Activated CD4-positive, alpha-beta memory T cell treated with anti-CD3 and anti-CD28 coated beads, Interleukin-2, amount 10 ng/mL, durations not matched to agents 7 days and 5 days (primary cell): ENCODE data around the gene SLC4A2. TPM values are rescaled to one million over a fixed set of nuclear protein-coding genes. Genes with fewer than 3 reads are reported as not detected.
A peak's percentile ranks its signal among the peaks of the same experiment; 100 is the strongest.

Experiments used
- CTCF ChIA-PET: fragments of 350-600 bp; sonication (Branson Sonifier 250); formaldehyde crosslinking; loops from one replicate; lab custom pipeline; 2021; ENCODE audit warnings: antibody characterized with exemption, inconsistent platforms; lab: Charles Lee
- POLR2A ChIA-PET: fragments of 350-600 bp; sonication (Branson Sonifier 250); formaldehyde crosslinking; loops from one replicate; lab custom pipeline; 2021; ENCODE audit warnings: antibody characterized with exemption; lab: Charles Lee
- DNase-seq: peaks from one replicate; pipeline ENCODE4 v3.0.0-alpha.2; 2020
- H3K27ac Mint-ChIP-seq: one replicate; pipeline ENCODE4 v1.8.0; 2021; ENCODE audit warnings: mild to moderate bottlenecking, mixed read lengths
- H3K27me3 Mint-ChIP-seq: one replicate; pipeline ENCODE4 v1.8.0; 2021; ENCODE audit warnings: mixed read lengths
- H3K36me3 Mint-ChIP-seq: one replicate; pipeline ENCODE4 v1.8.0; 2021; ENCODE audit warnings: low read depth, mixed read lengths
- H3K4me1 Mint-ChIP-seq: one replicate; pipeline ENCODE4 v1.8.0; 2021; ENCODE audit warnings: mixed read lengths
- H3K4me3 Mint-ChIP-seq: one replicate; pipeline ENCODE4 v1.8.0; 2021; ENCODE audit warnings: mild to moderate bottlenecking, mixed read lengths
- H3K9me3 Mint-ChIP-seq: one replicate; pipeline ENCODE4 v1.8.0; 2021; ENCODE audit warnings: mixed read lengths
- total RNA-seq, 2 experiments: library from RNA; stranded (reverse); gene quantifications; one replicate each; pipeline ENCODE4 v1.2.3, GENCODE V29; 2021

SLC4A2 gene
- total RNA-seq, 2 experiments from 2014 or later = 94.6 to 109 TPM

DNA sequence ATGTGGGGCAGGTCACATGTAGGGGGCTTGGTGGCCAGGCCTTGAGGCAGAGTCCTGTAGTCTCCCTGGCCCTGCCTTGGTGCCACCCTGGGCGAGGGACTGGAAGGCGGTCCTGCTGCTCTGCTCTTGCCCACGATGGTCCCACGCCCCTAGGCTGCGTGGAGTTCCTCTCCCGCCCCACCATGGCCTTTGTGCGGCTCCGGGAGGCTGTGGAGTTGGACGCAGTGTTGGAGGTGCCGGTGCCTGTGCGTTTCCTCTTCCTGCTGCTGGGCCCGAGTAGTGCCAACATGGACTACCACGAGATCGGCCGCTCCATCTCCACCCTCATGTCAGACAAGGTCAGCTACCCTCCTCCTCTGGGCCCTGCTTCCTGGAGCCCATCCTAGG, 11.2 kb downstream of the SLC4A2 start:
- Mint-ChIP-seq H3K9me3 (no peaks in the 10 kb centered on the region), H3K27me3 (no peaks in the 10 kb centered on the region), H3K36me3 (peaks cover 34% of the 10 kb centered on the region), H3K4me1 (no peaks in the 10 kb centered on the region), H3K4me3 (no peak overlapping the region), H3K27ac (no peak overlapping the region)
- POLR2A ChIA-PET = interaction anchor here (1.4 kb wide), 1 partner anchor 9 kb away, joined by 4 read pairs; no protein-coding TSS in a partner anchor
- CTCF ChIA-PET = no interaction called here
- no peak for DNase-seq

DNA sequence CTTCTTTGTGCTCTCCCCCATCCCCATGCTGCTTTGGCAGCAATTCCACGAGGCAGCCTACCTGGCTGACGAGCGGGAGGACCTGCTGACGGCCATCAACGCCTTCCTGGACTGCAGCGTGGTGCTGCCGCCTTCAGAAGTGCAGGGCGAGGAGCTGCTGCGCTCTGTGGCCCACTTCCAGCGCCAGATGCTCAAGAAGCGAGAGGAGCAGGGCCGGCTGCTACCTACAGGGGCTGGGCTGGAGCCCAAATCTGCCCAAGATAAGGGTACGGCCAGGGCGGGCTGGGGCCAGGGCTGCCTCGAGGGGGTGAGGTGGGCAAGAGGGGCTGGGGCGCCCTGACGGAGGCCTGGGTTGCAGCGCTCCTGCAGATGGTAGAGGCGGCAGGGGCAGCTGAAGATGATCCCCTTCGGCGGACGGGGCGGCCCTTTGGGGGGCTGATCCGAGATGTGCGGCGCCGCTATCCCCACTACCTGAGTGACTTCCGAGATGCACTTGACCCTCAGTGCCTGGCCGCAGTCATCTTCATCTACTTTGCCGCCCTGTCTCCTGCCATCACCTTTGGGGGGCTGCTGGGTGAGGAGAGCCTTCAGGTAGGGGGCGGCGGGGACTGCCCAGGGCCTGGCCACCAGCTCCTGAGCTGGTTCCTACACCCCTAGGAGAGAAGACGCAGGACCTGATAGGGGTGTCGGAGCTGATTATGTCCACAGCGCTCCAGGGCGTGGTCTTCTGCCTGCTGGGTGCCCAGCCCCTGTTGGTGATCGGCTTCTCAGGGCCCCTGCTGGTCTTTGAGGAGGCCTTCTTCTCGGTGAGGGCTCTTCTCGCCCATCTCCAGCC, 11.9 kb downstream of the SLC4A2 start:
- ChIA-PET POLR2A (interaction anchor here (1.4 kb wide), 1 partner anchor 9 kb away, joined by 4 read pairs; no protein-coding TSS in a partner anchor), CTCF (no interaction called here)
- H3K27me3 Mint-ChIP-seq = no peaks in the 10 kb centered on the region
- no peak overlapping the region for H3K4me3 Mint-ChIP-seq
- H3K4me1 Mint-ChIP-seq = no peaks in the 10 kb centered on the region
- H3K9me3 Mint-ChIP-seq = no peaks in the 10 kb centered on the region
- no peak overlapping the region for H3K27ac Mint-ChIP-seq
- DNase-seq = no peak
- H3K36me3 Mint-ChIP-seq = peaks cover 40% of the 10 kb centered on the region

GRCh38 chr7:151073990-151074389, 14.6 kb downstream of the SLC4A2 start:
- DNase-seq = no peak
- Mint-ChIP-seq H3K4me3 (no peak overlapping the region), H3K27me3 (no peaks in the 10 kb centered on the region), H3K36me3 (peaks cover 40% of the 10 kb centered on the region), H3K4me1 (peaks cover 8% of the 10 kb centered on the region), H3K27ac (no peak overlapping the region), H3K9me3 (no peaks in the 10 kb centered on the region)
- ChIA-PET POLR2A (interaction anchor here (1.2 kb wide), 1 partner anchor 40 kb away, joined by 3 read pairs; no protein-coding TSS in a partner anchor), CTCF (no interaction called here)

DNA sequence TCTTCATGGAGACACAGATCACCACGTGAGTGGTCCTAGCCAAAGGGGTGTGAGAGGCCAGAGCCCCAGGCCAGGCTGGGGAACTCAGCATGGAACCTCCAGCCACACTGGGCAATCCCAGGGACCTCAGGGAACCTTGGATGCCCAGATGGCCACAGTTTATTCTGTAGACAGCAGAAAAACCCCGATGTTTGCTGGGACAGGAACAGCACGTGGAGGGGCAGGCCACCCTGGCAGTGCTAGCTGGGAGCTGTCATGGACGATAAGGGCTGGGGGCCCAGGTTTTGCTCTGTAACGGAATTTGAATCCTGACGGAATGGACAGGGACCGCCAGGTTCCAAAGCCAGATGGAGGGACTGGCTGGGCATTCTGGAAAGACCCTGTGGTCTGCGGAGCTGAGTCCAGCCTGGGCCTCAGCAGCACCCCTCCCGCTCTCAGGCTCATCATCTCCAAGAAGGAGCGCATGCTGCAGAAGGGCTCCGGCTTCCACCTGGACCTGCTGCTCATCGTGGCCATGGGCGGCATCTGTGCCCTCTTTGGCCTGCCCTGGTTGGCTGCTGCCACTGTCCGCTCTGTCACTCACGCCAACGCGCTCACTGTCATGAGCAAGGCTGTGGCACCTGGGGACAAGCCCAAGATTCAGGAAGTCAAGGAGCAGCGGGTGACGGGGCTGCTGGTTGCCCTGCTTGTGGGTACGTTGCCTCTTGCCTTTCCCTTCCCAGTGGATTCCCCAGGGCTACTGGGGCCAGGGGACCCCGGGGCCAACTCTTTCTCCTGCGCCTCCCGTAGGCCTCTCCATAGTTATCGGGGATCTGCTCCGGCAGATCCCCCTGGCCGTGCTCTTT, 15.7 kb downstream of the SLC4A2 start:
- H3K4me1 Mint-ChIP-seq = peaks cover 18% of the 10 kb centered on the region
- no peak overlapping the region for H3K4me3 Mint-ChIP-seq
- H3K36me3 Mint-ChIP-seq = peaks cover 42% of the 10 kb centered on the region
- H3K27ac Mint-ChIP-seq = no peak overlapping the region
- H3K27me3 Mint-ChIP-seq = no peaks in the 10 kb centered on the region
- DNase-seq = no peak
- POLR2A ChIA-PET = interaction anchor here (1.2 kb wide), 1 partner anchor 39 kb away, joined by 3 read pairs; no protein-coding TSS in a partner anchor
- H3K9me3 Mint-ChIP-seq = no peaks in the 10 kb centered on the region
- CTCF ChIA-PET = interaction anchor here (1.4 kb wide), 1 partner anchor 35 kb away, joined by 3 read pairs; no protein-coding TSS in a partner anchor

DNA sequence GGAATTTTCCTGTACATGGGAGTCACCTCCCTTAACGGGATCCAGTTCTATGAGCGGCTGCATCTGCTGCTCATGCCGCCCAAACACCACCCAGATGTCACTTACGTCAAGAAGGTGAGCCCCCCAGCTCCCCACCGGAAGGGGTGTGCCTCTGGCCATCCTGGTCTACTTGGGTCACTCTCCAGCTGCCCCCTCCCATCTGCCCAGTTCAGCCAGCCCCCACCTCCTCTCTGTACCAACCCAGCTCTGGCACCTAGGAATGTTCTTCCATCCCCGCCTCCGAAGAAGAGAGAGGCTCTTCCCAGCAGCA, 16.2 kb downstream of the SLC4A2 start:
- Mint-ChIP-seq H3K27me3 (no peaks in the 10 kb centered on the region), H3K36me3 (peaks cover 39% of the 10 kb centered on the region), H3K4me3 (no peak overlapping the region), H3K27ac (no peak overlapping the region), H3K9me3 (no peaks in the 10 kb centered on the region), H3K4me1 (peaks cover 18% of the 10 kb centered on the region)
- CTCF ChIA-PET = interaction anchor here (1.4 kb wide), 1 partner anchor 35 kb away, joined by 3 read pairs; no protein-coding TSS in a partner anchor
- no peak for DNase-seq
- POLR2A ChIA-PET = interaction anchor here (0.9 kb wide), 1 partner anchor 17 kb away, joined by 3 read pairs; no protein-coding TSS in a partner anchor

- H3K4me3 Mint-ChIP-seq = no peak overlapping the region
- no peak overlapping the region for H3K27ac Mint-ChIP-seq
- no peaks in the 10 kb centered on the region for H3K9me3 Mint-ChIP-seq
- ChIA-PET CTCF (interaction anchor here (1.0 to 1.4 kb wide), 2 partner anchors 17 to 34 kb away, joined by 3 read pairs; no protein-coding TSS in a partner anchor), POLR2A (interaction anchor here (0.9 kb wide), 1 partner anchor 17 kb away, joined by 3 read pairs; no protein-coding TSS in a partner anchor)
- DNase-seq = no peak
- H3K36me3 Mint-ChIP-seq = peaks cover 38% of the 10 kb centered on the region
- H3K27me3 Mint-ChIP-seq = no peaks in the 10 kb centered on the region
- peaks cover 18% of the 10 kb centered on the region for H3K4me1 Mint-ChIP-seq
Observed at GRCh38 chr7:151075978-151076426, 16.6 kb downstream of the SLC4A2 start.

GRCh38 chr7:151076863-151077704, 17.7 kb downstream of the SLC4A2 start:
- H3K9me3 Mint-ChIP-seq = no peaks in the 10 kb centered on the region
- H3K27me3 Mint-ChIP-seq = no peaks in the 10 kb centered on the region
- H3K4me1 Mint-ChIP-seq = peaks cover 22% of the 10 kb centered on the region
- ChIA-PET POLR2A (no interaction called here), CTCF (interaction anchor here (0.9 to 1.4 kb wide), 4 partner anchors 18 to 59 kb away, joined by 3 read pairs; no protein-coding TSS in a partner anchor)
- DNase-seq = no peak
- H3K4me3 Mint-ChIP-seq = no peak overlapping the region
- no peak overlapping the region for H3K27ac Mint-ChIP-seq
- peaks cover 34% of the 10 kb centered on the region for H3K36me3 Mint-ChIP-seq

- Mint-ChIP-seq H3K4me3 (peak overlapping the region; percentile 28), H3K27ac (no peak overlapping the region), H3K36me3 (peaks cover 32% of the 10 kb centered on the region), H3K9me3 (no peaks in the 10 kb centered on the region), H3K27me3 (no peaks in the 10 kb centered on the region), H3K4me1 (peaks cover 27% of the 10 kb centered on the region)
- no peak for DNase-seq
- ChIA-PET POLR2A (interaction anchor here (1.3 kb wide), 1 partner anchor 15 kb away, joined by 5 read pairs; no protein-coding TSS in a partner anchor), CTCF (interaction anchor here (0.9 to 1.4 kb wide), 2 partner anchors 31 to 59 kb away, joined by 3 read pairs; no protein-coding TSS in a partner anchor)
Observed at GRCh38 chr7:151077705-151078232, 18.4 kb downstream of the SLC4A2 start.

DNA sequence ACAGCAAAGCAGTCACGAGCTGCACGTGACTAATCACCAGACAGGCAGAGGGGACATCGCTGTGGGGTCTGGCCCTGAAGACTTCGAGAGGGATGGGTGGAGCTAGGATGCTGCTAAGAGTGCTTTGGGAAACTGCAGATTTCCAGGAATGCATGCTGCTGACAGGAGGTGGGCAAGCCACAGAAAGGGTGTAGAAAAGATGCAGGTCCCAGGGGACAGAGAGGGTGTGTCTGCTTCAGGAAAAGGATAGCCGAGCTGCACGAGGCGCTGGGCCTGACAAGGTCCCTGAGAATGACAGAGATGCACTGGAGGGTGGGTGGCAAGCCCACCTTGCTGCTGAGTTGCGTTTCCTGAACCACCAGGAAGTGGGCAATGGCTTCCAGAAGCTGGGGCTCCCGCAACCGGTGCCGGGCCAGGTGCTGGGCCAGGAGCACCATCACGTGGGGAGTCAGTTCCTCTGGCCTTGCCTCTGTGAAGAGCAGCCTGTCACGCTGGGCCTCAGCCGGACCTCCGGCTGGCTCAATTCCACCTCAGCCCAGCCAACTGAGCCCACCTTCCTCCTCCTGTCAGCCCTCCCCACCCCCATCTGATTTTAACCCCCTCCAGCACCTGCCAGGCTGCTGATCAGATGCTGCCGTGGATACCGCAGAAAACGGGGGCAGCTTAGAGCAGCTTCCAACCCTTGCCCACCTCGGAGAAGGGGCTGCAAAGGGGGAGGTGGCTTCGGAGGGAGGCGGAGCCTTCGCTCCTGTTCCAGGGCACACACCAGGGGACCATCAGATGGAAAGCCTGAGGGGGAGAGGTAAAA, 19.0 kb downstream of the SLC4A2 start:
- ChIA-PET CTCF (interaction anchor here (0.9 kb wide), 1 partner anchor 60 kb away, joined by 3 read pairs; no protein-coding TSS in a partner anchor), POLR2A (interaction anchor here (1.3 kb wide), 1 partner anchor 16 kb away, joined by 5 read pairs; no protein-coding TSS in a partner anchor)
- Mint-ChIP-seq H3K4me1 (peaks cover 29% of the 10 kb centered on the region), H3K9me3 (no peaks in the 10 kb centered on the region), H3K4me3 (peak overlapping the region; percentile 88), H3K36me3 (peaks cover 34% of the 10 kb centered on the region), H3K27ac (no peak overlapping the region), H3K27me3 (no peaks in the 10 kb centered on the region)
- DNase-seq = no peak

GRCh38 chr7:151079199-151079910, 20.0 kb downstream of the SLC4A2 start:
- ChIA-PET CTCF (no interaction called here), POLR2A (interaction anchor here (1.5 to 1.7 kb wide), 2 partner anchors 8 to 27 kb away, joined by 4 read pairs; no protein-coding TSS in a partner anchor)
- Mint-ChIP-seq H3K4me1 (peaks cover 34% of the 10 kb centered on the region), H3K4me3 (peak overlapping the region; percentile 88), H3K9me3 (no peaks in the 10 kb centered on the region), H3K36me3 (peaks cover 30% of the 10 kb centered on the region), H3K27ac (peak overlapping the region; percentile 35), H3K27me3 (no peaks in the 10 kb centered on the region)
- DNase-seq = no peak
